T1000 (cell line): ENCODE measurements around the gene FAM169A.
"Not testable (repeated sequence)": the region's sequence is repeated elsewhere in the genome, so short reads cannot be mapped to it uniquely, and the experiment has no call there.

Source experiments
- DNase-seq: peaks from one replicate; lab custom pipeline; 2025; ENCODE audit warnings: mixed read lengths; lab: John Stamatoyannopoulos, UW

Gene FAM169A

DNA sequence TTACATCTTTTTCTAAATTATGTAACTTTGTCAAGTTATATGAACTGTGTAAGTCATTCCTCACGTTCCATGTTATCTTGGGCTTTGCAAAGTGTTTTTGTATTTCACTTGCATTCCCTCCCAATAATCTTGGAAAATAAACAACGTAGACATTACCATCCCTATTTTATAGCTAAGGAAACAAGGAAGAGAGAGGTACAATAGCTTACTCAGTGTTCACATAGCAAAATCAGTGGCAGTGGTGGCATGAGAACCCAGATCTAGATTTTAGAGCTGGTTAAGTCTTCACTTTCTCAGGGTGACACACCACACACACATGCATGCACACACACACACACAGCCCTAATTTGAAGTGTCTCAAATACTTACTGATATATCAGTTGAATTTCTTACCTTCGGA lies 65.0 kb downstream of the FAM169A start:
- DNase-seq, result no peak

GRCh38 chr5:74798977-74799911 lies 66.9 kb downstream of the FAM169A start:
- DNase-seq, result peak; percentile 8

- DNase-seq, result not testable (repeated sequence)
Observed at GRCh38 chr5:74791669-74792068, 74.5 kb downstream of the FAM169A start.

- DNase-seq, result no peak
Observed at GRCh38 chr5:74787424-74787823, 78.8 kb downstream of the FAM169A start.

GRCh38 chr5:74786851-74787250 lies 79.3 kb downstream of the FAM169A start:
- DNase-seq, result no peak

DNA sequence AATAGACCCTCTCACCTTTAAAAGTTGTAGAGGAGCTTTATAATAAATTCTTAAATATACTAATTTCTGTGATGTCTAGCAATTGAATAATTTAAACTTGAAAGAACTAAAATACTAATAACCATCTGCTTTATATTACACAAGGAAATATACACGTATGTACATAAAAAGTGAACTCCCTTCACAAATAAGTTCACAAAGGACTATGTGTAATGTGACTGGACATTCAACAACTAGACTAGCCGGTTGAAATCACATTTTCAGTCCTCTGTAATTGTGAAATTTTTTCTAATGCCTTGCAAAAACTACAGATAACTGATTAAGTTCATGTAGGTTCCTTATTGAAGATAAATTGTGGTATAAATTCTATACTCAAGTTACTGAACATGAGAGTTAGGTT lies 87.6 kb downstream of the FAM169A start:
- DNase-seq, result no peak

DNA sequence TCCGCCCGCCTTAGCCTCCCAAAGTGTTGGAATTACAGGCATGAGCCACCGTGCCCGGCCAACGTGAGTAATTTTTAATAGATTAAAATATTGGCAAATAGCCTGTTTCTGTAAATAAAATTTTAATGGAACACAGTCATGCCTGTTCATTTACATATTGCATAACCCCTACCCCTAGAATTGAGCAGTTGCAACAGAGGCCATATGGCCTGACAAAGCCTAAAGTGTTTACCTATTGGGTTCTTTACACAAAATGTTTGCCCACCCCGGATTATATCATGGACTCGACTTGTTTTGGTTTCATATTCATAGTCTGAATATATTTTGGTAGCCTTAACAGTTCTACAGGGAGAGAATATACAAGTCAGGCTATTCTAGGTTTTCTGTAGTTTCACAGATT lies 93.8 kb downstream of the FAM169A start:
- DNase-seq, result no peak

GRCh38 chr5:74767579-74767913 lies 98.6 kb downstream of the FAM169A start:
- no peak for DNase-seq

- DNase-seq, result peak; percentile 85
Observed at GRCh38 chr5:74766849-74767578, 99.2 kb downstream of the FAM169A start, which contains the start of the genes GFM2 and NSA2. GFM2 (minus strand) TSS chr5:74767117; CDS start chr5:74763742, 3,375 bp downstream. NSA2 (plus strand) TSS chr5:74767249; CDS start chr5:74767361, 112 bp downstream.

DNA sequence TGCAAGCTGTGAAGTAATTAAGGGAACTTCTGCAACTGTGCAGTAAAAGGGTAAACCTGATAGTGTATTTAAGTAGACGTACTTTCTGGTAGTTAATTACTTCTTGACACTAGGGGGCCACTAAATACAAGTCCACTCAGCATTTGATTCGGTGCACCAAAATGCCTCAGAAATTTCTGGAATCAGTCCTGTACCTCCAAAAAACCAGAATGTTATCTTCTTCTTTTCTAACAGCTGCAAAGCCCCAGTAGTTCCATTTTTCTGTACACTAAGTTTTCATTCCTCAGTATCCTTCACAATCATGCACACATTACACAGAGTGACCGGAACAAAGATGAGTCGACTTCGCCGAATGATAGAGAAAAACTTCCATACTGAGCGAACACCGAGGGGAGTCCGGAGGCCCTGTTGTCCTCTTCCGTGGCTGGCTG lies 99.8 kb downstream of the FAM169A start:
- DNase-seq, result no peak

- no peak for DNase-seq
Observed at GRCh38 chr5:74765929-74766328, 100.3 kb downstream of the FAM169A start.

DNA sequence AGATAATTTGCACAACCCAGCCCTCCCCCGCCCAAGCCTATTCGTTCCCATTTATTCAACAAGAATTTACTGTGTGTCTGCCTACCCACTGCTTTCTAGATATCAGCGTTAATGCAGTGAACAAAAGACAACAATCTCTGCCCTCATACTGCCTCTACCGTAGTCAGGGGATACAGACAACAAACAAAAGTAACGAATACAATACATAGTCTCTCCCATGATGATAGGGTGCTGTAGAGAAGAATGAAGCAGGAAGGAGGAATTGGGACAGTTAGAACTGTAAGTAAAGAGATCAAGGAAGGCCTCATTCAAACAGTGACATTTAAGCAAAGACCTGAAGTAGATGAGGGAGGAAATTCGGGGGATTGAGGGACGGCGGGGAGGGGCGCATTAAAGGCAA lies 101.0 kb downstream of the FAM169A start:
- DNase-seq, result no peak

DNA sequence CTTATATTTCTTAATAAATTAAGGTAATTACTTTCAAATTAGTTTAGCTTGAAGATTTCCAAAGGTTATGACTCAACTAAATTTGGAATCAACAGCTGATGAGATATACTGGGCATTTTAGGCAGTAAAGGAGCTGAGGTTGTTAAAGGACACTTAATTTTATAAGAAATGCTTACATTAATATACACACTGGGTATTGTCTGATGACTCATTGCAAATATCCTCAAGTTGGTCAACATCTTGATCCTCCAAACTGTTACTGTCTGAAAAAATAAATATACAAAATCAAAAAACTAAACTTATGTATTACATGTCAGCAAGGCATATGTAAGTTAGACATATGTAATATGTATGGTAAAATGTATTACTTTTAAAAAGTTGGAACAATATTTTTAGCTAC lies 102.7 kb downstream of the FAM169A start:
- DNase-seq, result no peak

GRCh38 chr5:74762599-74762998 lies 103.6 kb downstream of the FAM169A start:
- DNase-seq, result peak; percentile 55

GRCh38 chr5:74761241-74761640 lies 104.9 kb downstream of the FAM169A start:
- DNase-seq, result no peak

DNA sequence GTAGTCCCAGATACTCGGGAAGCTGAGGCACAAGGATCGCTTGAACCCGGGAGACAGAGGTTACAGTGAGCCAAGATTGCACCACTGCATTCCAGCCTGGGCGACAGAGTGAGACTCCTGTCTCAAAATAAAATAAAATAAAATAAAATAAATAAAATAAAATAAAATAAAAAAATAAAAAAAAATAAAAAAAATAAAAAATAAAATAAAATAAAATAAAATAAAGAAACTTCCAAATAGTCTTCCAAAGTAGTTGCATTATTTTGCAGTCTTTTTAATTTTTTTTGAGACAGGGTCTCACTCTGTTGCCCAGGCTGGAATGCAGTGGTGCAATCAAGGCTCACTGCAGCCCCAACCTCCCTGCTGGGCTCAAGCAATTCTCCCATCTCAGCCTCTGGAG lies 117.4 kb downstream of the FAM169A start:
- not testable (repeated sequence) for DNase-seq

- DNase-seq, result no peak
Observed at GRCh38 chr5:74738406-74738805, 127.8 kb downstream of the FAM169A start.

- DNase-seq, result no peak
Observed at GRCh38 chr5:74736759-74737158, 129.4 kb downstream of the FAM169A start.
